GM10248 (cell line): ENCODE measurements around the gene SUCO.

Experiments
- CTCF ChIA-PET: fragments of 300-600 bp; sonication (Branson Sonifier 250); formaldehyde crosslinking; extraction: SDS; loops from one replicate; lab custom pipeline; 2021; ENCODE audit warnings: antibody characterized with exemption; lab: Yijun Ruan, JAX
- POLR2A ChIA-PET: fragments of 350-650 bp; sonication (Branson Sonifier 250); formaldehyde crosslinking; extraction: SDS; loops from one replicate; lab custom pipeline; 2020; ENCODE audit warnings: antibody characterized with exemption; lab: Yijun Ruan, JAX
- DNase-seq: peaks from one replicate; pipeline ENCODE4 v3.0.0; 2012; ENCODE audit errors: extremely low spot score
- TF ChIP-seq, protein P1 (sequence below): IDR thresholded peaks from 2 replicates; pipeline ENCODE4 v1.5.1; 2012; ENCODE audit warnings: mild to moderate bottlenecking, low read depth; ENCODE audit errors: extremely low read depth, missing control alignments, control extremely low read depth

The SUCO gene

DNA sequence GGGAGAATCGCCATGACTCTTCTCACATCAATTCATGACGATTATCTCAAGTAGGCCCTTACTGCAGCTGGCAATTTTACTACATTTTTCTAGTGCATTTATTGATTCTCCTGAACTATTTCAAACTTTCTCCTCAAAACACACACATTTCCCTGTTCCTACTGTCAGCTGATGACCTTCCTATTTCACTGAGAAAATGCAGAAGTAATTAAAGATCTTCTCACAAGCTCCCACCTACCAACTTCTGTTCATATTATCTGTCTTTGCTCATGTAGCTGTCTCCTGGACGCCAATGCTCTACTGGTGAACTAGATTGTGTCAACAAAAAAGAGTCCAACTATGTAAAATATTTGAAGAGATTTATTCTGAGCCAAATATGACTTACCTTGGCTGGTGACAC is 89.6 kb downstream of the SUCO start:
- ChIA-PET POLR2A (no interaction called here), CTCF (no interaction called here)
- TF ChIP-seq, protein P1, sequence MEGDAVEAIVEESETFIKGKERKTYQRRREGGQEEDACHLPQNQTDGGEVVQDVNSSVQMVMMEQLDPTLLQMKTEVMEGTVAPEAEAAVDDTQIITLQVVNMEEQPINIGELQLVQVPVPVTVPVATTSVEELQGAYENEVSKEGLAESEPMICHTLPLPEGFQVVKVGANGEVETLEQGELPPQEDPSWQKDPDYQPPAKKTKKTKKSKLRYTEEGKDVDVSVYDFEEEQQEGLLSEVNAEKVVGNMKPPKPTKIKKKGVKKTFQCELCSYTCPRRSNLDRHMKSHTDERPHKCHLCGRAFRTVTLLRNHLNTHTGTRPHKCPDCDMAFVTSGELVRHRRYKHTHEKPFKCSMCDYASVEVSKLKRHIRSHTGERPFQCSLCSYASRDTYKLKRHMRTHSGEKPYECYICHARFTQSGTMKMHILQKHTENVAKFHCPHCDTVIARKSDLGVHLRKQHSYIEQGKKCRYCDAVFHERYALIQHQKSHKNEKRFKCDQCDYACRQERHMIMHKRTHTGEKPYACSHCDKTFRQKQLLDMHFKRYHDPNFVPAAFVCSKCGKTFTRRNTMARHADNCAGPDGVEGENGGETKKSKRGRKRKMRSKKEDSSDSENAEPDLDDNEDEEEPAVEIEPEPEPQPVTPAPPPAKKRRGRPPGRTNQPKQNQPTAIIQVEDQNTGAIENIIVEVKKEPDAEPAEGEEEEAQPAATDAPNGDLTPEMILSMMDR = no peak
- DNase-seq = no peak

DNA sequence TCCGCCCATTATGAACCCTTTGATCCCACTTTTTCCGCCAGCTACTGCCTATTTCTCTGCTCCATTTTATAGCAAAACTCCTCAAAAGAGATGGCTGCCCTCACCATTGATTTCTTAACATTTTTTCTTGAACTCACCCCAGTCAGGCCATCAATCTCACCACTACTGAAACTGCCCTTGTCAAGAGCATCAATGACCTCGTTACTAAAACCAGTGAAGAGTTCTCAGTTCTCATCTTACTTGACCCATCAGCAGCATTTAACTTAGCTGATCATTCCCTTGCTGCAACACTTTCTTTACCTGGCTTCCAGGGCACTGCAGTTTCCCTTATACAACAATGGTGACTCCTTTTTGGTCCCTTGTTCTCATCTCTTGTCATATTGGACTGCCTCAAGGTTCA is 90.8 kb downstream of the SUCO start:
- ChIA-PET POLR2A (no interaction called here), CTCF (no interaction called here)
- no peak for DNase-seq
- TF ChIP-seq, protein P1 = no peak

DNA sequence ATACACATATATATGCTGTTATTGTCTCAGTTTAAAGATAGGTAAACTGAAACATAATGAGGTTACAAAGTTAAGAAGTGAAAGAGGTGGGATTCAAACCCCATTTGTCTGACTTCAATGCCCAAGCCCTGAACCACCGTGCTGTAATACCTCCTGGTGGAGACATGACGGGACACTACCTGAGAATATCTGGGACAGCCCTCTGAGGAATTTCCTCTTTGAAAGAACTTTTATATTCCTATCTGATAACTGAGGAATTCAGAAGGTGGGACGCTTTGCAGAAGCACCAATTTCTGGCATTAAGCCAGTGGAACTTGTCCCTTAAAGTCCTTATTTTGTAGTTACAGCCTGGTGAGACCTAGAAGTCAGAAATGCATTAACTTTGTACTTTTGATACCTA is 93.9 kb downstream of the SUCO start:
- TF ChIP-seq, protein P1 = no peak
- POLR2A ChIA-PET = no interaction called here
- CTCF ChIA-PET = no interaction called here
- DNase-seq = no peak

DNA sequence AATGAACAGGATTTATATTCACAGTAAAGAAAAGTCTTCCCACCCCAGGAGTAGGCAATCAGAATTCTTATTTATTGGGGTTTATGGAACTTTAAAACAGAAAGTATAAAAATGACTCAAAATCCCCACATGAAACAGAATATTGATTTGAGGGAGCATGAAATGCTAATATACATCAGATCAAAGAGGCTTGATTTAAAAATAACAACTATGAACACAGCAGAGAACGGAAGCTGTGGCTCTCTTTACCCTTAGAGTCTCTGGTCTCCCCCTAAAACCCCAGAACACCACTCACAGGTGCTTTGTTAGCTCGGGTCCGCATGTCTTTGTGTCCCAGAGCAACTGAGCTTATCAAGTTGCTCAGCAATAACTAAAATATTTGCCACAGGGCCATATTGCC is 94.8 kb downstream of the SUCO start:
- POLR2A ChIA-PET = no interaction called here

DNA sequence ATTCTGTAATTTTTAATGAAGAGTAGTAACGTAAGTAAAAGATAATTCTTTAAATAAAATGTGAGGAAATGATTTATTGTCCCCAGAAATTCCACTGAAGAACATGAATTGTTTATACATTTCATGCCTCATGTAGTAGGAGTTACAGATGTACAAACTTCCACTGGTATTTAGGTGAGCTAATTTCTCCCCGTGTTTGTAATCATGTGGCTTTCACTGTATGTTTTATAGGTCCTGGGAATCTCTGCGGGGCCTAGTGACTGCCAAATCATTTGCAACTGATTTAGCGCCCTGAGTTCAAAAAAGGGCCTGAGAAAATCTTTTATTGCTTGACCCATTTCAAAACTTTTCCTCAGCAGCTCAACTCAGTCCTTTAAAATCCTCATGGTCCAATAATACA is 95.5 kb downstream of the SUCO start:
- ChIA-PET CTCF (no interaction called here), POLR2A (no interaction called here)
- TF ChIP-seq, protein P1 = no peak
- no peak for DNase-seq

More for the DNA sequence above, 94.8 kb downstream of the SUCO start:
- TF ChIP-seq, protein P1 = no peak
- CTCF ChIA-PET = no interaction called here
- DNase-seq = no peak

DNA sequence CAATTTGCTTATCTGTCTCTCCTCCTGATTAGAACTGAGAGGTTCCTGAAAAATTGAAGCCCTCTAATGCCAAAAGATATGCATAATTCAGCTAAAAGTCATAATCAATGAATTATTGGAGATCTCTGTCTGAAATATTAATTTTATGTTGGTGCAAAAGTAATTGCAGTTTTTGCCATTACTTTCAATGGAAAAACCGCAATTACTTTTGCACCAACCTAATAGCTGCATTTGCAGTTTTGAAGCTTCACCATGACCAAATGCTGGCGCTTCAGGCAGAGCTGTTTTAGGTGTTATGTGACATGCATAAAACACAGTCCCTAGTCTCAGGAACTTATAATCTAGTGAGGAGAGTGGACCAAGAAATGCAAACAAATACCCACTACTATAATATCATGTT is 96.2 kb downstream of the SUCO start:
- TF ChIP-seq, protein P1 = no peak
- POLR2A ChIA-PET = no interaction called here
- CTCF ChIA-PET = interaction anchor here (1.0 kb wide), 1 partner anchor 10 kb away, joined by 4 read pairs; no protein-coding TSS in a partner anchor
- DNase-seq = no peak

DNA sequence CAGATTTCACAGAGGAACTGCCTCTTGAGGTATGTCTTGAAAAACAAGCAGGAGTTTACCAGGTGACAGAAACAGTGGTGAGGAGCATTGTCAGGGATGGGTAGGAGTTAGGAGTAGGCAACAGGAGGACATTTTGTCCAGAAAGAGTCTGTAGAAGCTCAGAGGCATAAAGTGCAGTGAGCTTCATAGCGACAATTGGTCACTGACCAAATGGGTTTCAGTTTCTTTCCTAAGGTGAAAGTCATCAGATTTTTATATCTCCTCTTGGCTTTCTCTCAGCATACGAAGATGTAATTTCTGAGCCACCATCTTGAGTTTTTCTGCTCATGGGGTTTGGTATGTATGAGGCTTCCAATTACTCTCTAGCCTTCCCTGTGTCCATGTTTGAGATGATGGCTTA is 96.7 kb downstream of the SUCO start:
- TF ChIP-seq, protein P1 = no peak
- no peak for DNase-seq
- ChIA-PET CTCF (interaction anchor here (1.0 kb wide), 1 partner anchor 10 kb away, joined by 4 read pairs; no protein-coding TSS in a partner anchor), POLR2A (no interaction called here)
